ENCODE data around the gene RNF150.
"Not testable (repeated sequence)": the region's sequence is repeated elsewhere in the genome, so short reads cannot be mapped to it uniquely, and the experiment has no call there.

Gene RNF150

GRCh38 chr4:140810591-140811169 lies 322.6 kb downstream of the RNF150 start:
- not testable (repeated sequence) for DNase-seq

Data from inflammatory macrophage (primary cell).